GM12873 (cell line): ENCODE measurements around the gene ATP8B1.

Experiments
- CTCF ChIP-seq: IDR thresholded peaks from 2 replicates; pipeline ENCODE4 v1.5.1; 2012; ENCODE audit warnings: low read depth, mild to moderate bottlenecking, moderate library complexity, low read length, control low read depth; ENCODE audit not compliant: insufficient read depth; ENCODE audit errors: missing control alignments

Gene ATP8B1

GRCh38 chr18:57753063-57753462, 50.1 kb downstream of the ATP8B1 start:
- no peak for TF ChIP-seq CTCF

- no peak for TF ChIP-seq CTCF
These were observed 53.5 kb downstream of the ATP8B1 start for GRCh38 chr18:57749604-57749970.

- no peak for TF ChIP-seq CTCF
These were observed 54.1 kb downstream of the ATP8B1 start for GRCh38 chr18:57748770-57749603.

- no peak for TF ChIP-seq CTCF
These were observed 55.1 kb downstream of the ATP8B1 start for GRCh38 chr18:57747809-57748680.

GRCh38 chr18:57744211-57744694, 58.9 kb downstream of the ATP8B1 start:
- no peak for TF ChIP-seq CTCF

- TF ChIP-seq CTCF = no peak
These were observed 60.1 kb downstream of the ATP8B1 start for GRCh38 chr18:57743008-57743407.

GRCh38 chr18:57741273-57741672, 61.8 kb downstream of the ATP8B1 start:
- no peak for TF ChIP-seq CTCF
